HepG2 (cell line): ENCODE measurements around the gene PFKL. TPM values are rescaled to one million over a fixed set of nuclear protein-coding genes. Genes with fewer than 3 reads are reported as not detected.
A peak's percentile ranks its signal among the peaks of the same experiment; 100 is the strongest.

Experiments used
- ATAC-seq: fragments of 200-7000 bp; cut with Tn5 transposase; 3 replicates; pipeline ENCODE4 v1.9.1; 2020; ENCODE audit warnings: mild to moderate bottlenecking, moderate library complexity
- BruUV-seq: library from RNA; stranded (reverse); fragments of 400-500 nt; replicated peaks from 2 replicates; lab custom pipeline; 2021; lab: Mats Ljungman, UMichigan
- CTCF ChIA-PET: fragments of 300-600 bp; formaldehyde crosslinking; extraction: SDS; loops from one replicate; lab custom pipeline; 2021; ENCODE audit warnings: low total read pairs, inconsistent platforms, low intra/inter-chr PET ratio; lab: Yijun Ruan, JAX
- POLR2A ChIA-PET: fragments of 350-600 bp; sonication (Branson Sonifier 250); formaldehyde crosslinking; loops from one replicate; lab custom pipeline; 2020; ENCODE audit warnings: antibody characterized with exemption, inconsistent platforms; lab: Yijun Ruan, JAX
- DNase-seq: peaks from one replicate; pipeline ENCODE4 v3.0.0-alpha.2; 2015; ENCODE audit warnings: low spot score
- FAIRE-seq: peaks from 3 replicates; lab custom pipeline; 2011; peaks lifted over from hg19 to GRCh38; lab: Jason Lieb, UNC
- H2AFZ ChIP-seq: one replicate; pipeline ENCODE4 v1.6.1; 2011; ENCODE audit warnings: low read length, inconsistent platforms
- H3K27ac ChIP-seq: fragments of 300-600 bp; 3 replicates; pipeline ENCODE4 v1.8.0; 2011; ENCODE audit warnings: mixed run types, mild to moderate bottlenecking, mixed read lengths, low read length, inconsistent platforms; ENCODE audit not compliant: insufficient read depth; ENCODE audit errors: extremely low read length
- H3K27me3 ChIP-seq, 2 experiments: fragments of 200-600 bp in 1 of 2; 2 replicates in 1 of 2; 3 replicates in 1 of 2; pipeline versions ENCODE4 v1.6.0 to v1.8.0; 2011; ENCODE audit warnings: low read length in 2 of 2, mild to moderate bottlenecking in 2 of 2, moderate library complexity in 2 of 2, inconsistent platforms in 1 of 2; ENCODE audit not compliant: insufficient read depth in 2 of 2, control insufficient read depth in 1 of 2
- H3K36me3 ChIP-seq, 2 experiments: fragments of 200-600 bp in 1 of 2; replicated peaks in 1 of 2; 2 replicates in 1 of 2; 3 replicates in 1 of 2; pipeline versions ENCODE4 v1.5.1 to v1.8.0; 2011; ENCODE audit warnings: low read length in 2 of 2, inconsistent platforms in 1 of 2; ENCODE audit not compliant: insufficient read depth in 2 of 2, control insufficient read depth in 1 of 2
- H3K4me1 ChIP-seq: 2 replicates; pipeline ENCODE4 v1.5.1; 2012; ENCODE audit warnings: low read length, inconsistent platforms; ENCODE audit not compliant: insufficient read depth
- H3K4me2 ChIP-seq: 2 replicates; pipeline ENCODE4 v1.6.0; 2011; ENCODE audit warnings: low read depth, low read length, inconsistent platforms
- H3K4me3 ChIP-seq, 3 experiments: fragments of 200-600 bp in 1 of 3; sonication (generic), shearing (Covaris generic) in 1 of 3; replicated peaks in 1 of 3; 2 replicates each; pipeline ENCODE4 v1.5.1; 2011 to 2016; ENCODE audit warnings: low read length in 3 of 3, inconsistent platforms in 2 of 3, low read depth in 2 of 3, mild to moderate bottlenecking in 2 of 3, control low read depth in 1 of 3, mixed read lengths in 1 of 3; ENCODE audit not compliant: insufficient read depth in 1 of 3
- H3K79me2 ChIP-seq: one replicate; pipeline ENCODE4 v1.6.1; 2011; ENCODE audit warnings: low read length, inconsistent platforms; ENCODE audit not compliant: insufficient read depth
- H3K9ac ChIP-seq: 2 replicates; pipeline ENCODE4 v1.6.0; 2011; ENCODE audit warnings: mild to moderate bottlenecking, low read depth, low read length, inconsistent platforms; ENCODE audit not compliant: insufficient read depth
- H3K9me3 ChIP-seq: 2 replicates; pipeline ENCODE4 v1.5.1; 2012; ENCODE audit warnings: mild to moderate bottlenecking, low read length
- H4K20me1 ChIP-seq: 2 replicates; pipeline ENCODE4 v1.6.0; 2011; ENCODE audit warnings: inconsistent platforms, mild to moderate bottlenecking, low read length, moderate library complexity; ENCODE audit not compliant: insufficient read depth
- ARNT ChIP-seq: fragments of 450-650 bp; IDR thresholded peaks from 2 replicates; pipeline ENCODE4 v1.6.1; 2017
- PAXIP1 ChIP-seq: sonication (generic); formaldehyde crosslinking; conservative IDR thresholded peaks from 2 replicates; pipeline ENCODE4 v1.4.0; 2020; ENCODE audit warnings: mild to moderate bottlenecking, missing genetic modification reagents, moderate library complexity
- POLR2G ChIP-seq: fragments of 200-400 bp; formaldehyde crosslinking; IDR thresholded peaks from 2 replicates; pipeline ENCODE4 v1.6.1; 2018; ENCODE audit warnings: mild to moderate bottlenecking, low read depth, low read length, moderate library complexity
- RBFOX2 ChIP-seq: fragments of 200-400 bp; formaldehyde crosslinking; IDR thresholded peaks from 2 replicates; pipeline ENCODE4 v1.6.1; 2017; ENCODE audit warnings: low read depth, mild to moderate bottlenecking, low read length
- RXRA ChIP-seq: sonication (generic); formaldehyde crosslinking; IDR thresholded peaks from 2 replicates; pipeline ENCODE4 v1.5.1; 2020; ENCODE audit warnings: missing genetic modification reagents
- ZIK1 ChIP-seq: sonication (generic); formaldehyde crosslinking; IDR thresholded peaks from 2 replicates; pipeline ENCODE4 v1.5.0; 2020; ENCODE audit warnings: mild to moderate bottlenecking, low read depth, missing genetic modification reagents, borderline replicate concordance
- ZNF770 ChIP-seq: sonication (generic); formaldehyde crosslinking; IDR thresholded peaks from 2 replicates; pipeline ENCODE4 v1.5.0; 2020; ENCODE audit warnings: mild to moderate bottlenecking, missing genetic modification reagents
- ZZZ3 ChIP-seq: sonication (generic); formaldehyde crosslinking; IDR thresholded peaks from 2 replicates; pipeline ENCODE4 v1.4.0; 2020; ENCODE audit warnings: missing genetic modification reagents, mild to moderate bottlenecking, borderline replicate concordance
- WGBS: methylation state at CpG from one replicate; pipeline ENCODE4 v1.1.6; 2017; ENCODE audit warnings: low lambda C conversion rate; 5-methylcytosine and 5-hydroxymethylcytosine counted together
- in situ Hi-C: cut with HindIII; loops from 2 replicates; pipeline ENCODE4 v1.10.0; 2017; ENCODE audit warnings: low pct_unique_long_range_greater_than_20kb; ENCODE audit not compliant: extremely low pct_ligation_motif_present
- intact Hi-C: fragments of 100-400 bp; cut with micrococcal nuclease; formaldehyde crosslinking; loops from one replicate; pipeline ENCODE4 v1.10.0; 2022; ENCODE audit not compliant: unreplicated experiment
- polyA plus RNA-seq, 8 experiments: library from polyadenylated mRNA; depleted of rRNA in 3 of 8; stranded (reverse) in 7 of 8; unstranded in 1 of 8; fragments of >200 nt; fragmentation: Illumina TruSeq in 4 of 8; extraction: Trizol in 4 of 8; gene quantifications; 2 replicates each; pipeline versions ENCODE4 v1.2.1 to v1.2.3, GENCODE V29; 2011 to 2016; ENCODE audit warnings: low read depth in 4 of 8, missing spikeins in 1 of 8, mixed read lengths in 1 of 8; ENCODE audit not compliant: insufficient read depth in 1 of 8
- total RNA-seq, 5 experiments: library from RNA; depleted of rRNA; stranded (reverse); fragments of >200 nt; fragmentation: Illumina TruSeq; extraction: Trizol; gene quantifications; 2 replicates each; pipeline ENCODE4 v1.2.3, GENCODE V29; 2016; ENCODE audit warnings: low read depth in 1 of 5

Gene PFKL
- total and polyA plus RNA-seq, 2 of the 13 experiments (the other 11 are each of a cell fraction or from before 2014, with no cell fraction given) = 92.8 to 106 TPM

- TF ChIP-seq PAXIP1 (CRISPR knock-in tag) = no peak
- TF ChIP-seq POLR2G = no peak
- no peak for TF ChIP-seq ZIK1 (CRISPR knock-in tag)
- TF ChIP-seq ARNT = no peak
- TF ChIP-seq ZNF770 (CRISPR knock-in tag) = no peak
Measured at GRCh38 chr21:44314561-44314960, 14.7 kb downstream of the PFKL start (continued).

GRCh38 chr21:44315691-44316203 is 15.9 kb downstream of the PFKL start:
- ChIA-PET POLR2A (no interaction called here), CTCF (no interaction called here)

More at GRCh38 chr21:44315691-44316203, 15.9 kb downstream of the PFKL start:
- 83% methylated on average over 3 of the region's 16 CpGs for WGBS
- no peaks in the 10 kb centered on the region for H3K27me3 ChIP-seq
- DNase-seq (no peak), ATAC-seq (no peak), FAIRE-seq (no peak)
- no peaks in the 10 kb centered on the region for H4K20me1 ChIP-seq
- no peak overlapping the region for H3K27ac ChIP-seq
- in situ Hi-C loops = no loop called here
- no peak overlapping the region for H3K4me2 ChIP-seq
- H3K79me2 ChIP-seq = no peaks in the 10 kb centered on the region
- no peak overlapping the region for H3K9ac ChIP-seq
- TF ChIP-seq RBFOX2 = 0 out of 2 replicates have a peak, but pooled peaks have one; percentile 18
- TF ChIP-seq RXRA (CRISPR knock-in tag) = 0 out of 2 replicates have a peak, but pooled peaks have one; percentile 13
- no peak for TF ChIP-seq ZZZ3 (CRISPR knock-in tag)
- peaks cover 38 to 59% of the 10 kb centered on the region in 2 experiments; a peak in 4 of 5 replicates for H3K36me3 ChIP-seq
- no peak overlapping the region for H3K4me3 ChIP-seq
- H3K4me1 ChIP-seq = no peaks in the 10 kb centered on the region
- intact Hi-C loops = no loop called here
- H2AFZ ChIP-seq = no peak overlapping the region
- H3K9me3 ChIP-seq = no peaks in the 10 kb centered on the region
- no TSS peak for BruUV-seq
